Stimulated activated CD8-positive, alpha-beta memory T cell treated with anti-CD3 and anti-CD28 coated beads, Interleukin-7, amount 100 ng/mL, for 4 hours (primary cell): Measurements from ENCODE around the gene HINFP.
"Not testable (repeated sequence)": the region's sequence is repeated elsewhere in the genome, so short reads cannot be mapped to it uniquely, and the experiment has no call there.

ENCODE experiments used
- DNase-seq, 2 donors: peaks; one replicate each; pipeline ENCODE4 v3.0.0-alpha.2; 2020; ENCODE audit warnings: low read depth in 2 of 2

Gene HINFP

GRCh38 chr11:119117004-119117706, 4.2 kb upstream of the HINFP start:
- DNase-seq = no peak

GRCh38 chr11:119118227-119118626, 3.2 kb upstream of the HINFP start:
- DNase-seq = no peak

GRCh38 chr11:119118946-119119345, 2.4 kb upstream of the HINFP start:
- DNase-seq = no peak

GRCh38 chr11:119120639-119121007, 757 bp upstream of the HINFP start:
- DNase-seq = no peak

GRCh38 chr11:119121811-119122124, 388 bp downstream of the HINFP start:
- no peak for DNase-seq

- no peak for DNase-seq
Measured at GRCh38 chr11:119125821-119126220, 4.4 kb downstream of the HINFP start.

GRCh38 chr11:119126675-119127268, 5.4 kb downstream of the HINFP start:
- no peak for DNase-seq

GRCh38 chr11:119130662-119131061, 9.3 kb downstream of the HINFP start:
- no peak for DNase-seq

GRCh38 chr11:119134389-119134978, 13.1 kb downstream of the HINFP start:
- no peak for DNase-seq

- DNase-seq = not testable (repeated sequence)
Measured at GRCh38 chr11:119139276-119139675, 17.9 kb downstream of the HINFP start.

GRCh38 chr11:119144825-119145486, 23.6 kb downstream of the HINFP start:
- no peak for DNase-seq

- no peak for DNase-seq
Measured at GRCh38 chr11:119145551-119145950, 24.2 kb downstream of the HINFP start.

- no peak for DNase-seq
Measured at GRCh38 chr11:119147604-119148333, 26.4 kb downstream of the HINFP start.

- no peak for DNase-seq
Measured at GRCh38 chr11:119148720-119149017, 27.3 kb downstream of the HINFP start.

- DNase-seq = no peak
Measured at GRCh38 chr11:119149018-119149785, 27.8 kb downstream of the HINFP start, which contains the start of gene ABCG4. ABCG4 (plus strand) TSS chr11:119149052; CDS start chr11:119149966, 914 bp downstream.

GRCh38 chr11:119149786-119150275, 28.5 kb downstream of the HINFP start:
- no peak for DNase-seq

GRCh38 chr11:119152043-119152442, 30.7 kb downstream of the HINFP start:
- no peak for DNase-seq

- DNase-seq = no peak
Measured at GRCh38 chr11:119152604-119153003, 31.2 kb downstream of the HINFP start.

GRCh38 chr11:119153049-119153818, 31.9 kb downstream of the HINFP start:
- DNase-seq = no peak

GRCh38 chr11:119154178-119154577, 32.8 kb downstream of the HINFP start:
- no peak for DNase-seq
